GM10847 (cell line): ENCODE measurements around the gene SUPT20H.

Source experiments
- POLR2A ChIP-seq: IDR thresholded peaks from 2 replicates; pipeline ENCODE4 v1.6.1; 2011; ENCODE audit not compliant: insufficient read length; ENCODE audit errors: extremely low read depth

Gene SUPT20H

DNA sequence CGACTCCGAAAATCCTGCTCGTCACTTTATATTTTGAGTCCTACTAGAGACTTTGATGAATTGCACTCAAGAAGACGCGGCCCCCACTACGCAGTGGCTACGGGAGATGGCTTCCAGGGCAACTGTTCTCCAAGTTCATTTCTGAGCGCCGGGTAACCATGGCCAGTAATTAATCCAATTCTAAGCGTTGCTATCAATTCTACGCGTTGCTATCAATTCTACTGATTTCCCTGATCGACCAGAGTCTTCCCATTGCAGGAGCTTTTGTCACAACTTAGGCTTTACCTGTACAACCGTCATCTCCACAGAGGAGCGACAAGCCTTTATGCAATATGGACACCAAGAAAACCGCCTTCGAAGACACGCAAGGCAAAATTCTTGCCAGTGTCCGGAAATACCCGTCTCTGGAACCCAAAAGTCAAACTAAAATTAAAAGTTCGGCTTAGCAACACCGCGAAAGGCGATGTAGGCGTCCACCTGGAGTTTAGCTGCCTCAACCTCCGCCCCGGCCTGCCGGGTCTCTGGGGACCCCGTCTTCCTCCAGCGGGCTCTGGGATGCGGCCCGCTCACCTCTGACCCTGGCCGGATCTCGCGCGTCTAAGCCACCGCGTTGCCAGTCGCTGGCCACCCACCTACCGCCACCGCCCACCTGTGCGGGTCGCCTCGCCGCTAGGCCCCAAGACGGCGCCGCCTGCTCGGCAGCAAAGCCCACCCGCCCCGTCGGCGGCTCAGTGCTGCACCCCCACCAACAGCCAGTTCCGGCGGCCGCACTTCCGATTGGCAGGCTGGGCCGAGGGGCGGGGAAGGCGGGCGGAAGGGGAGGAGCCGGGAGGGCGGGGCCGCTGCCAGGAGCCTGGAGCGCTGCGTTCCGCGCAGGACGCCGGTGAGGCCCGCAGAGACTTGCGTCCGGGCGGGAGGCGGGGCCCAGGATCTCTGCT lies at the start of gene SUPT20H:
Gene SUPT20H, minus strand, starts transcription at position 779 of the 938 bp plus-strand sequence. CDS start 8,198 bp downstream, outside the sequence.
- TF ChIP-seq POLR2A, result peak; percentile 84

DNA sequence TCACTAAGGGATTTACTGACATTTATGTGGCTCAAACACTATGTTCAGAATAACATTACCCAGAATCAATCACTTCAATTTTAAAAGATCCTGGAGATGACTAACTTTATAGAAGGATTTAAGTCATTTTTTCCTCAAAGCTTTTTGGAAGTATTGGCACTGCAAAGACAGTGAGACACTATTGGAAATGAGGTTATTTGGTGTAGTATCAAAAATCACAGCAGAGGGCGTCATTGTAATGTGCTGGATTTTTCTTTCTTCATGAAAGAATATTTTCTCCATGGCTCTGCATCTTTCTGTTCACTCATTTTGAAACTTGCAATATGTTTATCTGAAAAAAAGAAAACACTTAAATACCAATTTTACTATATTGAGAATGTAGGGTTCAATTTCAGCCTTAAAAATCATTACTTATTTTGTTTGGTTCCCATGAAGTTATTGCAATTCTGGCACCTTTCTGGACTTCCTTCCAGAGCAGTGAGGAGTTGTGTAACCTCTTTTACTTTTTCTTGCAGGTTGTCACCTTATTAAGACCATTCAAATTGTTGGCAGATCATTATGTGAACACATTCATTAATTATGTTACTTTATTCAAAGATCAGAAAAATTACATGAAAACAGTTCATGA lies 49.7 kb upstream of the SUPT20H start:
- no peak for TF ChIP-seq POLR2A

DNA sequence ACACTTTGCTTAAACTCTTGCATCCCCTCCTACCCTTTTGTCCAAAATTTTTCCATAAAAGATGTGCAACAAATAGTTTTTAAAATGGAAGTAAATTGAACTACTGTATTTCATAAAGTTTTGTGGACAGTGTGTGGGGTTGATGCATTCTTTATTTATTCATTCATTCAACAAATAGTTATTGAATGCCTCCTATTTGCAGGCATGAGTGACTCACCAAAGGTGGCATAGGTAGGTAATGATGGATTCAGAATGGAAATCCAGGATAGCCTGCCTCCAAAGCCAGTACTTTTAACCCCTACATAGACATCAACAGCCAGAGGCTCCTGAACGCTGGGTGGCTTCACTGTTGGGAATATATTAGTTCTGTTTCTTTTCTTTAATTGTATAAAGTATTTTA lies 48.4 kb upstream of the SUPT20H start:
- TF ChIP-seq POLR2A, result no peak

DNA sequence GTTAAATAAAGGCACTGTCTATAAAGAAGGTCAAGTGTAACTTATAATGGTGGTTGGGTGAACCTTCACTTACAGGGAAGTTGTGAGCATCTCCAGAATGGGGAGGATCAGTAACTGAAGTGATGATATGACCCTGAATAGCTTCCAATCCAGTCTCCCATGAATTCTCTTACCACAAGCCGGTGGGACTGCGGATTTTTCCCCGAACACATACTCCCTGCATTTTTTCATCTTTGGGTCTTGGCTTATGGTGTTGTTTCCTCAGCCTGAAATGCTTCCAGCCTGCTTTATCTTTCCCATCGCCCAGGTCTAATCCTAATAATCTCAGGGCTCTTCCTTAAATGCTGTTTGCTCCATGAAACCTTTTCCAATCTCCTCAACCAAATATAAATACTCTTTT lies 48.0 kb upstream of the SUPT20H start:
- TF ChIP-seq POLR2A, result no peak

DNA sequence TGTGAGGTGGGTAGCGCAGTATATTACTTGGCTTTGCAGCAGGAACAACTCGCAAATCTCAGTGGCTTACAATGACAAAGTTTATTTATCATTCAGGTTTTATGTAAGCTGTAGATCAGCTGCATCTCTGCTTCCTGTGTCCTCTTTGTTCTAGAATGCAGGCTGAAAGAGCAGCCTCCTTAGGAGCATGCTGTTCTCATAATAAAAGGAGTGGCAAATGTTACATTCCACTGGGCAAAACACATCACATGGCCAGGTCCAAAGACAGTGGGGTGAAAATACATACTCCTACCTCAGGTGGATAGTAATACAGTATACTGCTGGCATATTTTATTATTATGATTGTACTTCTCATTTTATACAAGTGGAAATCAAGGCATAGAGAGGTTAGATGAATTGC lies 47.2 kb upstream of the SUPT20H start:
- no peak for TF ChIP-seq POLR2A

DNA sequence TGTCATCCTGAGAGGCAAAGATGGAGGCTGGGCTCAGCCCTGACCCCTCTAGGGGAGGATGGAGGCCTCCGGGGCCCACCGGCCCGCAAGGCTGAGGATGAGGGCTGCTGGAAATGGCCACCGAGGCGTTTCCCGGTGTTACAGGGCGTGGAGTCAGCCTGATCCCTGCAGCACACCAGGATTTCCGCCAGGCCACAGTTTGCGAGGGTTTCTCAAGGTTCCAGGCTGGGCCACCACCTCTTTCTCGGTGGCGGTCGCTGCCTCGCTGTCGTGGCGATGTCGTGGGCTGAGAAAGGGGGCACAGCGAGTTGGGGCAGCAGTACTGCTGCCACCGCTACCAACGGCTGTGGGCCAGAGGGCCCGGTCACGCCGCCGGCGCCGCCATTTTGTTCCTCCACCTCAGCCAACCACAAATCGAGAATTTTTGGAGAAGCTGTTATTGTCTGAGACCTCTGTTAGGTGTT lies 45.8 kb upstream of the SUPT20H start, which contains the start of gene CSNK1A1L:
Gene CSNK1A1L, minus strand, starts transcription at position 414 of the 464 bp plus-strand sequence. Its CDS starts 408 bp downstream, at position 6.
- TF ChIP-seq POLR2A, result no peak

DNA sequence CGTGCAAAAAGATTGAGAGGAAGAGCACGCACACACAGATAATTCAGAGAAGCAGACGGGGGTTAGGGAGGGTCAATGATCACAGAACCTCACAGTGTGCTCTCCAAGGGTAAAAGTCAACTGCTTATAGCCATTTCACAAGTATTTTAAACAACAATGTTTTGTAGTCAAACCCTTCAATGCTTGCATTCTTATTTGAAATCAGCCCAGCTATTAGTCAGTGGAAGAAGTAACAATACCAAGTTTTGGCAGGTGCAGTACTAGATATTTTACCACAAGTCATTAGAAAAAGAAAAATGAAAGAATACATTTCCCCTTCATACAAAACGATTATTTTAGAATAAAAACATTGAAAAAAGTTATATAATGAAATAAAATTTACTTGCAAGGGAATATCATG lies 43.4 kb upstream of the SUPT20H start:
- TF ChIP-seq POLR2A, result no peak

DNA sequence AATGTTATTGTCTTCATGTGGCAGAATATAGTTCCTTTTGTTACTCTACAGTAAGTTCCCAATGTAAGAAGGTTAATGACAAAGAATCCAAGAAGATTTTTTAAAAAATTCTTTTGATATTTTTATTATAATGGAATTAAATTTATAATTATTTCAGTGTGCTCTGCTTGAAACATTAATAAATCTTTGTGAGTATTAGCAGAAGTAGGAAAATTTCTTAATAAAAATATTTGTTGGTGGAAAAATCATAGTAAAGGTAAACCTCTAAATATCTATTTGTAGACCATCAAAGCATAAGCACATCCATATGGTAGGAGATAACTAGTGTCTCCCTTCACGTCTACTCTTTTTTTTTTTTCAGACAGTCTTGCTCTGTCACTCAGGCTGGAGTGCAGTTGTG lies 41.7 kb upstream of the SUPT20H start:
- TF ChIP-seq POLR2A, result no peak

DNA sequence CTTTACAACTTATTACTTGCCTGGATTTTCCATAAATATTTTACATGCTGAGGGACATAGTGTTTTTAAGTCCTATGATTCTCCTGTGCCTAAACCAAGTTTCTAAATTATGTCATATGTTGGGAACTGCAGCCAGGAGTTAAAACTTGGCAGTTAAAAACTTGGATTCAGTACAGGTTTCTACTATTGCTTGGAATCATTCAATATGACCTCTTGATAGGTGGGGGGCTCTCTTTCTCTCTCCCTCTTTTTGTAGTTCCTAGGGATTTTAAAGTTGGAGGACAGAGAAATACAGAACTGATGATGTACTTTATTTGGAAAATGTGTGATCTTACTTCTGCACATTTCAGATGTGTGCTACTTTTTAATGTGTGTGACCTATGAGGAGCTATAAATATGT lies 41.2 kb upstream of the SUPT20H start:
- TF ChIP-seq POLR2A, result no peak

DNA sequence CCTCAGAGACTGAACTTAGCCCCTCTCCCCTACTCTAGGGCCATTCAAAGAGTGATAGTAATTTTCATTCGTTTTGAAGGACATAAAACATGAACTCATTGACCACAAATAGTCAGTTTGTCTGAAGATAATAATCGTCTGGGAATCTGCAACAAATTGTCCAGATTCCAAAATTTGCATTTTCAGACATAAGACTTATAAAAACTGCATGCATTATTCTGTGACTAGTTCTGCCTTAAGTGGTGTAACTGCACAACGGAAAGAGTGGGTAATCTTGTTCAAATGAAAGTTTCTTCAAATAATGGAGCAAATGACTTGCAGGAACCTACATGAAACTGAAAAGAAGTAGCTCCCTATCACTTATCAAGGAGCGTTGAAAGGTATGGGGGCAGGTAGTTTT lies 37.6 kb upstream of the SUPT20H start:
- no peak for TF ChIP-seq POLR2A

DNA sequence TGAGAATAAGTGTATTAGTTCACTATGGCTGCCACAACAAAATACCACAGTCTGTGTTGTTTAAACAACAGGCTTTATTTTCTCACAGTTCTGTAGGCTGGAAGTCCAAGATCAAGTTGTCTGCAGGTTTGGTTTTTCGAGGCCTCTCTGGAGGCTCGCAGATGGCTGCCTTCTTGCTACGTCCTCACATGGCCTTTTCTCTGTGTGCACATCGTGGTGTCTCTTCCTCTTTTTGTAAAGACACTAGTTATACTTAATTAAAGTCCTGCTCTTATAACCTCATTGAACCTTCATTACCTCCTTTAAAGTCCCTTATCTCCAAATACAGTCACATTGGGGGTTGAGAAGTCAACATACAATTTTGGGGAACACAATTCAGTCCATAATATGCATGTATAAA lies 35.4 kb upstream of the SUPT20H start:
- no peak for TF ChIP-seq POLR2A

DNA sequence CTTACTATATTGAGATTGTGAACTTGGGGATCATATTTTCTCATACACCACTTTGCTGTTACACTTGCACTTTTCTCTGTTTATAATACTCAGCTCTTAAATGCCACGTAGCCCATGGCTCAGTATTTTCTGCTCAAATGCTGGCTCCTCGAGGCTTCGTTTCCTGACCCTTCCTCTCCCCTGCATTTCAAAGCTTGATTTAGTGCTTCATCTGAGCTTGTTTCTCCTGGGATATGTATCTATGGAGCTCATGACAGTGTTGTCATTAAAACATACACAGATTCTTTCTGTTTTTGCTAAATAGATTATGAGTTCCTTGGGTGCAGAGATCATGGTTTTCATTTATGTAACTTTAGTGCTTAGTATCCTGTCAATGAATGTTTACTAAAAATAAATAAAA lies 34.6 kb upstream of the SUPT20H start:
- TF ChIP-seq POLR2A, result no peak

DNA sequence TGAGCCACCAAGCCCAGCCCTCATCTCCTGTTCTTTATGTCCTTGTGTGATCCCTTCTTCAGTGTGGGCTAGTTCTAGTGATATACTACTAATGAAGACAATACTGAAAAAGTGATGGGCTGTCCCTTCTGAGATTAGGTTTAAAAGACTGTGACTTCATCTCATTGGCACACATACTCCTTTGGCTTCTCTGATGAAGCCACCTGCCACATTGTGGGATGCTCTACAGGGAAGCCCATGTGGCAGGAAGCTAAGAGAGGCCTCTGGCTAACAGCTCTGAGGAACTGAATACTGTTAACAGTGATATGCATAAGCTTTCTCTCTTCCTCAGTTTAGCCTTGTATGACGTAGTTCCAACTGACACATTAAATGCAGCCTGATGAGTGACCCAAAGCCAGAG lies 32.3 kb upstream of the SUPT20H start:
- no peak for TF ChIP-seq POLR2A

DNA sequence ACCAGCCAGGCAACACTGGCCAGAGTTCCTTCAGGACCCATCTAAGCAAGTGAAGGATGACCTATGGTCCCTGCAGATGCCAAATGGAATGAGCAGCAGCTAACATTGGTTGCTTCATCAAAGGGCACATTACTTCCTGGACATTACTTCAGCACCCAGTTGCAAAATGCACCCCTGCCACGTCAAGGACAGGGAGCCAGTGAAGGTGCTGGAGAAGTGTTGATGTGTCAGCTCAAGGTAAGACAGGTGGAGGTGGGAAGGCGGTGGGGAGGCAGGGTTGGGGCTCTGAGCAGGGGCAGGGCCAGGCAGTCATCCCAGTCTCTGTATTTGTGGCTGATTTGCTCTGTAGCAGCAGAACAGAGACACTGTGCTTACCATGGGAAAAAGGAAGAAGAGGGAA lies 31.4 kb upstream of the SUPT20H start:
- TF ChIP-seq POLR2A, result no peak

DNA sequence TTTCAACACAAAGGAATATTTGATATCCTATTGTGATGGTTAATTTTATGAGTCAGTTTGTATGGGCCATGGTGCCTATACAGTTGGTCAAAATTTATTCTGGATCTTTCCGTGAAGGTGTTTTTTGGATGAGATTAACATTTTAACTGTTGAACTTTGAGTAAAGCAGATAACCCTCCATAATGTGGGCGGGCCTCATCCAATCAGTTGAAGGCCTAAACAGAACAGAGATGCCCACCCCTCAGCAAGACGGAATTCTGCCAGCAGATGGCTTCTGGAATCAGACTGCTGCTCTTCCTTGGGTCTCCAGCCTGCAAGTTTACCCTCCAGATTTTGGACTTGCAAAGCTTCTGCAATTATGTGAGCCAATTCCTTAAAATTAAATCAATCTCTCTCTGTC lies 30.0 kb upstream of the SUPT20H start:
- TF ChIP-seq POLR2A, result no peak

DNA sequence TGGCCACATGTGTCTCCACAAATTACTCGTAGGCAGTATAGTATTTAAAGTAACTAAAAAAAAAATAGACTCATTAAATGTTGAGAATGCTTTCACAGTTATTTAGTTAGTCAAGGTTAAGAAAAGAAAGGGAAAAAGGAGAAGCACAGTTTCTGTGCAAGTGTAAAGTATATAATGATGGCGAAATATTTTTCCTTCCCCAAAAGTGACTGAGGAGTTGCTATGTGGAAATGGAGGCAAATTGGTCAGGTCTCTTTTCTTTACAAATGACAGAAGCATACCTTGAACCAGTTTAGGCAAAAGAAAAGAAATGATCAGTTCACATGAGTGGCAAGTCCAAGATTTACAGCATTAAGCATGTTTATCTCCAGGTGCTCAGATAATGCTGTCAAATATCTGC lies 28.0 kb upstream of the SUPT20H start:
- TF ChIP-seq POLR2A, result no peak
